Activated naive CD8-positive, alpha-beta T cell treated with anti-CD3 and anti-CD28 coated beads, Interleukin-2, amount 50 U/mL, for 24 hours (primary cell): ENCODE measurements around the gene VSNL1.

ENCODE experiments used
- ATAC-seq: fragments of 150-1000 bp; cut with Tn5 transposase; one replicate; pipeline ENCODE4 v1.10.0; 2021
- DNase-seq: peaks from one replicate; pipeline ENCODE4 v3.0.0; 2021
- H3K27ac Mint-ChIP-seq: one replicate; pipeline ENCODE4 v1.8.0; 2021; ENCODE audit warnings: mild to moderate bottlenecking, mixed read lengths
- H3K27me3 Mint-ChIP-seq: one replicate; pipeline ENCODE4 v1.8.0; 2021; ENCODE audit warnings: mixed read lengths
- H3K36me3 Mint-ChIP-seq: one replicate; pipeline ENCODE4 v1.8.0; 2021; ENCODE audit warnings: low read depth, mixed read lengths
- H3K4me1 Mint-ChIP-seq: one replicate; pipeline ENCODE4 v1.8.0; 2021; ENCODE audit warnings: mixed read lengths
- H3K4me3 Mint-ChIP-seq: one replicate; pipeline ENCODE4 v1.8.0; 2021; ENCODE audit warnings: mild to moderate bottlenecking, moderate library complexity, mixed read lengths
- H3K9me3 Mint-ChIP-seq: one replicate; pipeline ENCODE4 v1.8.0; 2021; ENCODE audit warnings: mixed read lengths

The VSNL1 gene

GRCh38 chr2:17538022-17538843, 2.3 kb upstream of the VSNL1 start:
- Mint-ChIP-seq H3K4me3 (no peak overlapping the region), H3K4me1 (peaks cover 7% of the 10 kb centered on the region), H3K36me3 (peaks cover 3% of the 10 kb centered on the region), H3K27ac (no peak overlapping the region), H3K9me3 (peaks cover 10% of the 10 kb centered on the region), H3K27me3 (peaks cover 60% of the 10 kb centered on the region)
- ATAC-seq, result no peak
- no peak for DNase-seq

DNA sequence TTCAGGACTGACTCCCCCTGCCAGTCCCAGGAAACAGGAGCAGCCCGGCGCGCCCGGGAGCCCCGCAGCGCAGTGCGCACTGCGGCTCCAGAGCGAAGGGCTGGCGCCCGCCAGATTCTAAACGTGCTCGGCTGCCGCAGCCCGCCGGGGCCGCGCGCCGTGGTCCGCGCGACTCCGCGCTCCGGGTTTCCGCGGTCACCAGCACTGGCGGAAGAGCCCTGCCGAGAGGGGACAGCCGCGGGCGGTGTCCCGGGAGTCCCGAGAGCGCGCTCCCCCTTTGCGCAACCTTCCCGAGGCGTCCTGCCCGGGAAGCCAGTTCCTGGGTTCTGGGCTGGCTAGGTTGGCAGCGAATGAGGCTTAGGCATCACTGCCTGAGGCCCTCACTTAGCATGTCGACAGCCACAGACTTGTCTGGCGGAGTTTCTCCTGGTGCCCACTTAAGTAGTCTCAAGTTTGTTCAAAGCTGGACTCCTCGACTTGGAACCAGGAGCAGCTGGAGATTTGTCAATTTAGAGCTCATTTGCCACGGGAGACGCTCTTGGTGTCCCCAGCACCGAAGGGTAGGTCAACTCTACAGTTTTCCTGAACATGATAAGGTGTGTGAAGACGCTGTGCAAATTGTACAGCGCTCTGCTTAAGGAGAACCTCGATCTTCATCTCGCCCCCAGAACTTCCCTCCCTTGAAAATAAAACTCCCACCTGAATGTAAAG, 1.5 kb upstream of the VSNL1 start:
- Mint-ChIP-seq H3K4me3 (no peak overlapping the region), H3K27ac (no peak overlapping the region), H3K36me3 (peaks cover 3% of the 10 kb centered on the region), H3K9me3 (peaks cover 10% of the 10 kb centered on the region), H3K27me3 (peaks cover 65% of the 10 kb centered on the region), H3K4me1 (peaks cover 7% of the 10 kb centered on the region)
- ATAC-seq (no peak), DNase-seq (no peak)

DNA sequence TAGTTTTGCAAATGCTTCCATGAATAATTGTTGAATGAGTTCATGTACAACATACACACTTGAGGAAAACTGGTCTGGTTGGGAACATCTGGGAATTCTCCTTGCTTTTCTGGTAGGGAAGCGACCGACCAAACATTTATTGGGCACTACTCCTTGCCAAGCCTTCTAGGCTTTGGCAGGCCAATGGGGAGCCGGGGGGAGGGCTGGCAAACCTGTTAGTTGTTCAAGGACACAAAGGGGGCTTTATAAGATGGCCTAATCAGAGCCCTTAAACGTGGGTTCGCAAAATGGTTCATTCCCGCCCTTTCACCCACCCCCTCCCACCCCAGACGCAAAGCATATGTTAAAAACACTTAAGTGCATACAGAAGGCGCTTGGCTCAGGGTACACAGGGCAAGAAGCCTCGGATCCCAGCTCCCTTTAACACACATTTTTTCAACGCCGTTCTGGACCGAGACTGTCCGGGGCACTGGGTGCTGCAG, 844 bp upstream of the VSNL1 start:
- Mint-ChIP-seq H3K27ac (no peak overlapping the region), H3K9me3 (peaks cover 10% of the 10 kb centered on the region), H3K4me3 (no peak overlapping the region), H3K27me3 (peaks cover 65% of the 10 kb centered on the region), H3K4me1 (peaks cover 7% of the 10 kb centered on the region), H3K36me3 (peaks cover 3% of the 10 kb centered on the region)
- DNase-seq, result no peak
- no peak for ATAC-seq

DNA sequence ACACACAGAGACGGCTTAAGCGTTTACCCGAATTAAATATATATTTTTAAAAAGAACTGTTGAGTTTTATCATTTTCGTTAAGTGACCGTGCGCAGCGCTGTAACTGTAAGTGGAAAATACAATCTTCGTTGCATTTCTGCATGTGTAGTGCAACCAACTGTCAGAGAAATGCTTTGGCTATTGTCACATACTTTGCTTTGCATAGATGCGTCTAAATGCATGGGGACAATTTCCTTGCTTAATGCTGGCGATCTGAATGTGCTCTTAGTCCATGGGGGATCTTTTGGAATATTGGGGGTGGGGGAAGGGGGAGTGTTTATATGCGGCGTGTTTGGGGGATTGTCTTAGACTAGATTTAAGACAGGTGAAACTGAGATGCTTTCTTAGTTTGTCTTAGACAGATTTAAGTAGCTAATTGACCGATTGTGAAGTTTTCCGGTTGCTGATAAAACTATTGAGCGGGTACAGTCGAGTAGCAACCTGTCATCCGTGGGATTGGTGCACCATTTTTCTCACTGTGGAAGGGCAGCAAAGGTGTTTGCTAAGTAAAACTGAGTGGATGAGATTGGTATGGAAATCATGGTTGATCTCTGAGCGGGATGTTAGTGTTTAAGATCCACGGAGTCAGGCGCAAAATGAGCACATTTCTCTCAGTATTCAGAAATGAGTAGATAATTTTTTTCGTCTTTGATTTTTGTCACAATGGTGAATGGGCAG, 476 bp downstream of the VSNL1 start:
- peaks cover 7% of the 10 kb centered on the region for H3K4me1 Mint-ChIP-seq
- H3K27ac Mint-ChIP-seq, result no peak overlapping the region
- H3K27me3 Mint-ChIP-seq, result peaks cover 57% of the 10 kb centered on the region
- H3K4me3 Mint-ChIP-seq, result no peak overlapping the region
- peaks cover 3% of the 10 kb centered on the region for H3K36me3 Mint-ChIP-seq
- DNase-seq (no peak), ATAC-seq (no peak)
- peaks cover 10% of the 10 kb centered on the region for H3K9me3 Mint-ChIP-seq

GRCh38 chr2:17541531-17541950, 1.0 kb downstream of the VSNL1 start:
- peaks cover 10% of the 10 kb centered on the region for H3K9me3 Mint-ChIP-seq
- H3K27me3 Mint-ChIP-seq, result peaks cover 52% of the 10 kb centered on the region
- no peak overlapping the region for H3K4me3 Mint-ChIP-seq
- no peak for DNase-seq
- H3K4me1 Mint-ChIP-seq, result peaks cover 7% of the 10 kb centered on the region
- H3K36me3 Mint-ChIP-seq, result peaks cover 3% of the 10 kb centered on the region
- H3K27ac Mint-ChIP-seq, result no peak overlapping the region
- ATAC-seq, result no peak

DNA sequence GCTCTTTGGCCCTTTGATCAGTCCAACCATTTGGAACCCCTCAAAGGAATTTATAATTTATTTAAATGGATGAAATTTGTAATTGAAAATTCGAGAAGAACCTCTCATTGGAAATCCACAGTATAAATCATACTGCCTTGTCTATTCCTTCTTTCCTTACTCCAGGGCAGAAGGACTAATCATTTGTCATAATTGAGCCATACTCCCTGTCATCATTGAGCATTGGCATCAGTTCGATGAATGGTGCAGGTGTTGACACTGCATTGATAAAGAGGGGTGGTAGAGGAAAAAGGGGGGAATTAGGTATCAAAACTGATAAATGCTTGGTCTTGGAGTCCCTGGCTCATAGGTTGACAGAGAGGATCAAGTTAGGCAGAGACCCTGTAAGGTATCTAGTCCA, 2.0 kb downstream of the VSNL1 start:
- Mint-ChIP-seq H3K9me3 (peaks cover 10% of the 10 kb centered on the region), H3K36me3 (peaks cover 3% of the 10 kb centered on the region), H3K4me1 (peaks cover 7% of the 10 kb centered on the region), H3K27ac (no peak overlapping the region), H3K4me3 (no peak overlapping the region), H3K27me3 (peaks cover 46% of the 10 kb centered on the region)
- DNase-seq, result no peak
- ATAC-seq, result no peak

DNA sequence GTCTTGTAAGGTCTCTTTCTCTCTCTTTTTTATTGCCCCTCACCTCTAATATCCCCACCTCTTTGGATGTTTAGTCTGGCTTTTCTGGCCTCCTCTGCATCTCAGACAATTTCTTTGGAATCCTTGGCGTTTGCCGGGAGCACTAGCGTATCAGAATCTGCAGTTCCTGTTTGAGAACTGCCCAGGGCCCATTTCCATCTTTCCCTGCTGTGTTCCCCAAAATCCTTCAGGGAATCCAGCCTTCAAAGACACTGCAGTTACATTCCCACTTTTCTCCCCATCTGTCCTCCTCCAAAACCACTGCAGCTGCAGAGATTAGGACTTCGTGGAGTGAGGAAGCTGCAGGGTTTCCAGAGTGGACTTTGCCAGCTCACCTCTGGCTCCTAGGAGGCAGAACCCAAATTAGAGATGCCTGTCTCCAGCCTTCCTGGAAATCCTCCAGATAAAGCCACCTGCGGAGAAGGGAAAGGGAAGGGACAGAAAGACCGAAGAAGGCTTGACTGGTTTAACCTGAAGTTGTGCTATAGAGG, 2.7 kb downstream of the VSNL1 start:
- DNase-seq (no peak), ATAC-seq (no peak)
- Mint-ChIP-seq H3K4me1 (peaks cover 7% of the 10 kb centered on the region), H3K4me3 (no peak overlapping the region), H3K9me3 (peaks cover 10% of the 10 kb centered on the region), H3K27ac (no peak overlapping the region), H3K27me3 (peaks cover 40% of the 10 kb centered on the region), H3K36me3 (peaks cover 3% of the 10 kb centered on the region)

GRCh38 chr2:17543848-17544247, 3.4 kb downstream of the VSNL1 start:
- ATAC-seq (no peak), DNase-seq (no peak)
- Mint-ChIP-seq H3K27me3 (peaks cover 35% of the 10 kb centered on the region), H3K4me3 (no peak overlapping the region), H3K4me1 (peaks cover 4% of the 10 kb centered on the region), H3K9me3 (peaks cover 10% of the 10 kb centered on the region), H3K27ac (no peak overlapping the region), H3K36me3 (peaks cover 3% of the 10 kb centered on the region)

- DNase-seq (no peak), ATAC-seq (no peak)
- Mint-ChIP-seq H3K9me3 (peaks cover 10% of the 10 kb centered on the region), H3K4me3 (no peak overlapping the region), H3K4me1 (peaks cover 2% of the 10 kb centered on the region), H3K36me3 (peaks cover 3% of the 10 kb centered on the region), H3K27me3 (peaks cover 34% of the 10 kb centered on the region), H3K27ac (no peak overlapping the region)
Observed at GRCh38 chr2:17544256-17544655, 3.8 kb downstream of the VSNL1 start.

- Mint-ChIP-seq H3K27me3 (peaks cover 22% of the 10 kb centered on the region), H3K27ac (no peak overlapping the region), H3K36me3 (peaks cover 3% of the 10 kb centered on the region), H3K4me3 (no peak overlapping the region), H3K9me3 (peaks cover 8% of the 10 kb centered on the region), H3K4me1 (no peaks in the 10 kb centered on the region)
- DNase-seq (no peak), ATAC-seq (no peak)
Observed at GRCh38 chr2:17545680-17546613, 5.5 kb downstream of the VSNL1 start.

- Mint-ChIP-seq H3K4me1 (no peaks in the 10 kb centered on the region), H3K4me3 (no peak overlapping the region), H3K9me3 (no peaks in the 10 kb centered on the region), H3K27ac (no peak overlapping the region), H3K36me3 (no peaks in the 10 kb centered on the region), H3K27me3 (peaks cover 15% of the 10 kb centered on the region)
- ATAC-seq, result no peak
- no peak for DNase-seq
Observed at GRCh38 chr2:17547237-17547636, 6.7 kb downstream of the VSNL1 start.

- Mint-ChIP-seq H3K4me3 (no peak overlapping the region), H3K4me1 (no peaks in the 10 kb centered on the region), H3K36me3 (no peaks in the 10 kb centered on the region), H3K27ac (no peak overlapping the region), H3K27me3 (peaks cover 15% of the 10 kb centered on the region), H3K9me3 (no peaks in the 10 kb centered on the region)
- DNase-seq (no peak), ATAC-seq (no peak)
Observed at GRCh38 chr2:17547737-17548136, 7.2 kb downstream of the VSNL1 start.

- Mint-ChIP-seq H3K27me3 (peaks cover 5% of the 10 kb centered on the region), H3K4me3 (no peak overlapping the region), H3K27ac (no peak overlapping the region), H3K4me1 (no peaks in the 10 kb centered on the region), H3K9me3 (no peaks in the 10 kb centered on the region), H3K36me3 (no peaks in the 10 kb centered on the region)
- ATAC-seq, result no peak
- DNase-seq, result no peak
Observed at GRCh38 chr2:17550907-17551306, 10.4 kb downstream of the VSNL1 start.

DNA sequence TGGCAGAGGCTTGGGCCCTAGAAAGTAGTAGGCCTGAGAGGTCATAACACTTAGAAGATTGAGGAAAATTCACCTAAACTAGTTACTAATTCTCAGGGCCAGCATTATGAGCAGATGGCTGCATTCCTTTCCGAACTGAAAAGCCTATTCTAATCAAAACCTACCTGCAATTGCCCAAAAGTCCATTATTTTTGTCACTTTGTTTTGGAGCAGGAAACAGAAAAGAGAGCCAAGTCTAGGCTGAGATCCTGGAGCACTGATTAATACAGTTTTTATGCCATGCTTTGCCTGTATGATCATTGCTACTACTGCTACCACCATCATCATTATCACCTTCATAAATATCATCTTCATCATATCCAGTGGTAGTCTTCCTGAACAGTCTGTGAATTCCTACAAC, 14.7 kb downstream of the VSNL1 start:
- no peak for ATAC-seq
- Mint-ChIP-seq H3K36me3 (no peaks in the 10 kb centered on the region), H3K4me1 (no peaks in the 10 kb centered on the region), H3K4me3 (no peak overlapping the region), H3K9me3 (no peaks in the 10 kb centered on the region), H3K27ac (no peak overlapping the region), H3K27me3 (peaks cover 5% of the 10 kb centered on the region)
- no peak for DNase-seq
